PFSK-1 (cell line): Measurements from ENCODE around the gene FGF14.

Source experiments
- FOXP2 ChIP-seq: optimal IDR thresholded peaks from 2 replicates; pipeline ENCODE3; 2011; ENCODE audit warnings: borderline replicate concordance, control low read depth, inconsistent platforms; ENCODE audit not compliant: insufficient read depth; ENCODE audit errors: extremely low read length, extremely low read depth
- POLR2AphosphoS5 ChIP-seq: IDR thresholded peaks from 2 replicates; pipeline ENCODE4 v1.6.1; 2012; ENCODE audit warnings: low read depth, mild to moderate bottlenecking, control low read depth, low read length, moderate library complexity
- REST ChIP-seq, 2 experiments: IDR thresholded peaks; 2 replicates each; pipeline versions ENCODE4 v1.6.1 to v1.8.0; 2011 to 2012; ENCODE audit warnings: low read depth in 2 of 2, low read length in 2 of 2, control low read depth in 1 of 2, inconsistent platforms in 1 of 2, mild to moderate bottlenecking in 1 of 2, moderate library complexity in 1 of 2; ENCODE audit not compliant: insufficient read depth in 1 of 2
- SIN3A ChIP-seq: IDR thresholded peaks from 2 replicates; pipeline ENCODE4 v1.6.1; 2012; ENCODE audit warnings: mild to moderate bottlenecking, low read length, moderate library complexity, borderline replicate concordance; ENCODE audit not compliant: insufficient read depth
- TAF1 ChIP-seq: IDR thresholded peaks from 2 replicates; pipeline ENCODE4 v1.6.1; 2012; ENCODE audit warnings: low read length, control low read depth, borderline replicate concordance; ENCODE audit not compliant: insufficient read depth

GRCh38 chr13:101681834-101682233 lies 720.0 kb downstream of the FGF14 start:
- TF ChIP-seq POLR2AphosphoS5 (no peak), REST (IDR thresholded peaks at IDR 0.05; ENCODE audit: insufficient read depth in 1 of 2, low read depth in 2 of 2, low read length in 2 of 2) (no peak), TAF1 (no peak), SIN3A (no peak), FOXP2 (no peak)
